Measurements from ENCODE around the gene LMLN. TPM values are rescaled to one million over a fixed set of nuclear protein-coding genes. Genes with fewer than 3 reads are reported as not detected.
"Not testable (repeated sequence)": the region's sequence is repeated elsewhere in the genome, so short reads cannot be mapped to it uniquely, and the experiment has no call there.

LMLN gene
- total RNA-seq, 2 donors from 2014 or later, result 10.0 to 10.5 TPM

GRCh38 chr3:197913641-197914380 lies 46.2 kb upstream of the LMLN start:
- H3K27ac Mint-ChIP-seq, result no peak overlapping the region
- Histone ChIP-seq H3K27me3 (ENCODE audit: control insufficient read depth, insufficient read depth, low read length, poor library complexity, severe bottlenecking) (no peaks in the 10 kb centered on the region), H3K27ac (ENCODE audit: low read depth, low read length) (no peak overlapping the region), H3K36me3 (ENCODE audit: control insufficient read depth, insufficient read depth, low read length) (no peaks in the 10 kb centered on the region), H3K4me3 (ENCODE audit: low read length) (no peak overlapping the region), H3K4me1 (ENCODE audit: control insufficient read depth, insufficient read depth, low read length) (no peaks in the 10 kb centered on the region), H3K9ac (ENCODE audit: extremely low read depth, low read length, poor library complexity, severe bottlenecking) (no peak overlapping the region), H3K9me3 (ENCODE audit: control insufficient read depth, low read length) (no peaks in the 10 kb centered on the region)
- 91% methylated on average over 10 to 12 of the region's 12 CpGs for WGBS, 2 experiments (ENCODE audit: insufficient coverage in 1 of 2, insufficient read length in 1 of 2)
- no peaks in the 10 kb centered on the region for H3K4me1 Mint-ChIP-seq
- H3K9me3 Mint-ChIP-seq, result no peaks in the 10 kb centered on the region
- peaks cover 9% of the 10 kb centered on the region for H3K36me3 Mint-ChIP-seq (ENCODE audit: low read depth)
- no peaks in the 10 kb centered on the region for H3K27me3 Mint-ChIP-seq (ENCODE audit: insufficient read depth)
- TF ChIP-seq CTCF (conservative IDR thresholded peaks at IDR 0.05), result no peak
- no peak for DNase-seq
- no peak overlapping the region for H3K4me3 Mint-ChIP-seq

- not testable (repeated sequence) for H3K36me3 ChIP-seq (ENCODE audit: control insufficient read depth, insufficient read depth, low read length); H3K27me3 ChIP-seq (ENCODE audit: control insufficient read depth, insufficient read depth, low read length, poor library complexity, severe bottlenecking); H3K4me3 Mint-ChIP-seq; H3K27ac Mint-ChIP-seq; H3K9me3 ChIP-seq (ENCODE audit: control insufficient read depth, low read length); DNase-seq; H3K27ac ChIP-seq (ENCODE audit: low read depth, low read length); H3K4me1 ChIP-seq (ENCODE audit: control insufficient read depth, insufficient read depth, low read length); H3K9ac ChIP-seq (ENCODE audit: extremely low read depth, low read length, poor library complexity, severe bottlenecking); H3K27me3 Mint-ChIP-seq (ENCODE audit: insufficient read depth); H3K4me3 ChIP-seq (ENCODE audit: low read length); H3K4me1 Mint-ChIP-seq; H3K9me3 Mint-ChIP-seq
- H3K36me3 Mint-ChIP-seq (ENCODE audit: low read depth), result peaks cover 15% of the 10 kb centered on the region
- 92 to 96% methylated on average over 16 to 22 of the region's 24 CpGs for WGBS, 2 experiments (ENCODE audit: insufficient coverage in 1 of 2, insufficient read length in 1 of 2)
These were observed 38.4 kb upstream of the LMLN start for GRCh38 chr3:197921429-197922275.

GRCh38 chr3:197926418-197926817 lies 33.6 kb upstream of the LMLN start:
- DNase-seq, result peak; percentile 83
- TF ChIP-seq CTCF (conservative IDR thresholded peaks at IDR 0.05), result peak; percentile 77
- H3K9me3 Mint-ChIP-seq, result peaks cover 1% of the 10 kb centered on the region
- WGBS, 2 experiments (ENCODE audit: insufficient coverage in 1 of 2, insufficient read length in 1 of 2), result 80 to 82% methylated on average over 4 to 7 of the region's 7 CpGs
- Histone ChIP-seq H3K4me3 (ENCODE audit: low read length) (no peak overlapping the region), H3K27me3 (ENCODE audit: control insufficient read depth, insufficient read depth, low read length, poor library complexity, severe bottlenecking) (no peaks in the 10 kb centered on the region), H3K9ac (ENCODE audit: extremely low read depth, low read length, poor library complexity, severe bottlenecking) (no peak overlapping the region), H3K27ac (ENCODE audit: low read depth, low read length) (no peak overlapping the region), H3K9me3 (ENCODE audit: control insufficient read depth, low read length) (no peaks in the 10 kb centered on the region), H3K36me3 (ENCODE audit: control insufficient read depth, insufficient read depth, low read length) (no peaks in the 10 kb centered on the region), H3K4me1 (ENCODE audit: control insufficient read depth, insufficient read depth, low read length) (no peaks in the 10 kb centered on the region)
- H3K4me1 Mint-ChIP-seq, result no peaks in the 10 kb centered on the region
- no peak overlapping the region for H3K27ac Mint-ChIP-seq
- H3K27me3 Mint-ChIP-seq (ENCODE audit: insufficient read depth), result no peaks in the 10 kb centered on the region
- H3K4me3 Mint-ChIP-seq, result no peak overlapping the region
- H3K36me3 Mint-ChIP-seq (ENCODE audit: low read depth), result peaks cover 28% of the 10 kb centered on the region

- not testable (repeated sequence) for H3K27ac Mint-ChIP-seq; H3K4me3 Mint-ChIP-seq; H3K36me3 ChIP-seq (ENCODE audit: control insufficient read depth, insufficient read depth, low read length); H3K27me3 Mint-ChIP-seq (ENCODE audit: insufficient read depth); H3K9me3 ChIP-seq (ENCODE audit: control insufficient read depth, low read length); H3K9ac ChIP-seq (ENCODE audit: extremely low read depth, low read length, poor library complexity, severe bottlenecking); DNase-seq; H3K9me3 Mint-ChIP-seq; H3K27ac ChIP-seq (ENCODE audit: low read depth, low read length); H3K27me3 ChIP-seq (ENCODE audit: control insufficient read depth, insufficient read depth, low read length, poor library complexity, severe bottlenecking); H3K4me1 Mint-ChIP-seq; H3K4me1 ChIP-seq (ENCODE audit: control insufficient read depth, insufficient read depth, low read length); H3K4me3 ChIP-seq (ENCODE audit: low read length)
- WGBS, 2 experiments (ENCODE audit: insufficient coverage in 1 of 2, insufficient read length in 1 of 2), result 93% methylated on average over 2 of the region's 3 CpGs; no CpG with 5 or more reads in 1 of the 2 experiments
- peaks cover 27% of the 10 kb centered on the region for H3K36me3 Mint-ChIP-seq (ENCODE audit: low read depth)
These were observed 32.4 kb upstream of the LMLN start for GRCh38 chr3:197927578-197927977.

Measured in endodermal cell (in vitro differentiated cells).